Epidermal melanocyte (primary cell): ENCODE measurements around the gene GNG11.

Experiments
- DNase-seq: peaks from one replicate; pipeline ENCODE4 v3.0.0; 2011; ENCODE audit warnings: low spot score; ENCODE audit not compliant: insufficient read length

Gene GNG11

DNA sequence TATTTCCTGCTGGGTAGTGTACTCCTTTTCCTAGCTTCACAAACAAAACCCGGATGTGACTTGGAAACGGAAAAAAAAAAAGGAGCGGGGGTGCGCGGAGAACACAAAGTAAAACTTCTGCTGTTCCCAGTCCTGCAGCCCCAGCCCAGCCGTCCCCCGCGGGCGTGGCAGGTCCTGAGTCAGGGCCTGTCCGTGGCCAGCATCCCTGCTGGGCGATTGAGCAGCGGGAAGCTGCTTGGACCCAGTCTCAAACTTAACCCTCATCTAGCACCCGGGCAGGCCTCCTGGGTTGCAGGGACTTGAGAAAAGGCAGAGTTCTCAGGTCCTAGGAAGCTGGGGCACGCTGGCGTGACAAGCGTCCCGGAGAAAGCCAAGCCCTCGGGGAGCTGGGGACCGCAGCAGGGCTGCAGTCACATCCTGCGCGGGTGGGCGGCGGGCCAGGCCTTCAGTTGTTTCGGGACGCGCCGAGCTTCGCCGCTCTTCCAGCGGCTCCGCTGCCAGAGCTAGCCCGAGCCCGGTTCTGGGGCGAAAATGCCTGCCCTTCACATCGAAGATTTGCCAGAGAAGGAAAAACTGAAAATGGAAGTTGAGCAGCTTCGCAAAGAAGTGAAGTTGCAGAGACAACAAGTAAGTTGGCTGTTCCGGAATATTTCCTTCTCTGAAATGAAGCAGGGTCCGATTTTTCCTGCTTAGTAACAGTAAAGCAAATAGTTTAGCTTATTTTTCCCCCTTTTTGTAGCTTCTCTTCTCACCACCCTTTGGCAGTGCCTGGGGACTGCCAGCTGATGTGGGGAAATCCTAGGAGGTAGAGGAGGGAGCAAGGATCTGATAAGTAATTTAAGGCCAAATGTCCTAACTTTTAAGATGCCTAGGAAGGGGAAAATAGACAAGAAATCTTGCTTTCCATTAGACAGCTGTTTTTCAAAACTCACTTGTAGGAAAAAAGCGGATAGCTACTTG, at the start of gene GNG11:
Gene GNG11, plus strand, starts transcription at position 129 of the 960 bp plus-strand sequence. Its CDS starts 403 bp downstream, at position 532.
- no peak for DNase-seq

DNA sequence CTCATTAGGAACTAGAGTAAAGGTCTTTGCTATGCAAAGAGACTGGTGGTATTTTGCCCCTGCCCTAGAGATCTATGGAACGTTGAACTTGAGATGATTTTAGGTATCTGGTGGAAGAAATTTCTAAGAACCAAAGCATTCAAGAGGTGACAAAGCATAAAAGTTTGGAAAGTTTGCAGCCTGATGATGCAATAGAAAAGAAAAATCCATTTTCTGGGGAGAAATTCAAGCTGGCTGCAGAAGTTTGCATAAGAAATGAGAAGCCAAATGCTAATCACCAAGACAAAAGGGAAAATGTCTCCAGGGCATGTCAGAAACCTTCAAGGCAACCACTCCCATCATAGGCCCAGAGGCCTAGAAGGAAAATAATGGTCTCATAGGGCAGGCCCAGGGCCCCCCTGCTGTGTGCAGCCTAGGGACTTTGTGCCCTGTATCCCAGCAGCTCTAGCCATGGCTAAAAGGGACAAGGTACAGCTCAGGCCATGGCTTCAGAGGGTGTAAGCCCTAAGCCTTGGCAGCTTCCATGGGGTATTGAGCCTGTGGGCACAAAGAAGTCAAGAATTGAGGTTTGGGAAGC, 47.4 kb upstream of the GNG11 start:
- DNase-seq, result no peak

DNA sequence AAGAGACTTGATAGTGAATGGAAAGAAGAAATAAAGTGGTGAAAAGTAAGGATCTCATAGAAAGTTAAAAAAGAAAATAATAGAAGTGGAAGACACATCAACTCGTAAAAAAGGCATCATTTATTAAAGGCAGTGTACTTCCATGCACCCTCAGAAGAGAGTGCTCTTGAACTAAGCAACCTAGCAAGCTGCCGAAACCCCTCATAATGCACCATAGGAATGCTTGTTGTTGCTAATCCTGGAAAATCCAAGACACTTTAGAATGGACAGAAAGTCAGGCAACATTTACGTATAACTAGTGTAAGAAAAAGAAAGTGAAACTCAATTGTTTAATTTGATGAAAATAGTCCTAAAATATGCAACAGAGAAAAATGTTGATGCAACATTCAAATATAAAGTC, 43.8 kb upstream of the GNG11 start:
- no peak for DNase-seq

DNA sequence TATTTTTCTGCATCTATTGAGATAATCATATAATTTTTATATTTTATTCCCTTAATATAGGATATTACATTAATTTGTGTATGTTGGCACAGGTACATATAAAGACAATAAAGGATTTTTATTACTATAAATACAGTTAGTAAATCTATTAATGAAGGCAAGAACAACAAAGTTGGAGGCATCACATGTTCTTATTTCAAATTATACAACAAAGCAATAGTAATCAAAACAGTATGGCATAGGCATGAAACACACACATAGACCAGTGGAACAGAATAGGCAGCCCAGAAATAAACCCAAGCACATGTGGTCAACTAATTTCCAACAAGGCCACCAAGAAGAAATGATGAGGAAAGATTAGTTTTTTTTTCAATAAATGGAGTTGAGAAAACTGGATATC, 42.2 kb upstream of the GNG11 start:
- no peak for DNase-seq

DNA sequence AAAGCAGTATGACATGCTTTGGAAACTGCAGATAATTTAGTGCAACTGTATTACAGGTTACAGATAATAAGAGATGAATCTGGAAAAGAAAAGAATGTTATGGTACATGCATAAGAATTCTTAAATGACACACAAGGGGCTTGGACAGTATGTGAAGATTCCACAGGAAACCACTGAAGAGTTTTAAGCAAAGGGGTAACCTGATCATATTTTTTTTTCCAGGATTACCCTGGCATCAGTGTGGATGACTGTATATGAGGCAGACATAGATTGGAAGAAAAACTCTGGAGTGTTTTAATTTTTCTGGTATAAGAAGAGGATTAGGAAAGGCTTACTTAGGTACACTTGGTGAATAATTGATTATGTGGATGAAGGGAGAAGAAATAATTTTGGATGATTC, 39.1 kb upstream of the GNG11 start:
- no peak for DNase-seq

DNA sequence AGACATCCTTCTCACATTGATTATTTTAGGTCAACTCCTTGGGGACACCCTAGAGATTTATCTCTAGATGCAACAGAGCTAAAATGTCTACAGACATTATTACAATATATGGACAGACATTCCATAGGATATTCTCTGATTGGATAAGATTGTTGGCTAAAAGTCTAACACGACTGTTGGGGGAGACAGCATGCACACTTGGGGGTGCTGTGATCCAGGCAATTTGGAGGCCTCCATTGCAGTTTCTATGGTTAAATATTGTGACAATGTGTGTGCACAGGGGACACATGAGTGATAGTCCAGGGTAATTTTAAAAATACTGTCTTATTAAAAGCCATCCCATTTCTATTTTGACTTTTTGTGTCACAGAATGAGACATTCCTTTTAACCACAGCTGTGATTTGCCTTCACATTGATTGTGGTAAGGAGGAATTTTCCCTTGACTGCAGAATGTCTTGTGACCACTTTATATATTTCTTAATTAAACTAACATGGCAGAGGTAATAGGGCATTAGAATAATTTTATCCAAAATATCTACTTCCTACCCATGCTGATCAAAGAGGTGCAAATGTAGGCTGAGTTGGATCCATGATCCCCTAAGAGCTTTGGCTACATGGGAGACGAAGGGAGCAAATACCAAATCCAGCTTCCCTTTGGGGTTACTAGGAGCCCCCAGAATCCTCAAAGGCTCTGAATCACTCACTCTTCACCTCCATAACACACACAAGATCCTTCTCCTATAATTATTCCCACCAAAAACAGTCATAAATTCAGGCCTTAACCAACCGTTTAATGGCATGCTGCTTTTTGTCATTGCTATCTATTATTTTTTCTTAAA, 38.2 kb upstream of the GNG11 start:
- DNase-seq, result no peak

DNA sequence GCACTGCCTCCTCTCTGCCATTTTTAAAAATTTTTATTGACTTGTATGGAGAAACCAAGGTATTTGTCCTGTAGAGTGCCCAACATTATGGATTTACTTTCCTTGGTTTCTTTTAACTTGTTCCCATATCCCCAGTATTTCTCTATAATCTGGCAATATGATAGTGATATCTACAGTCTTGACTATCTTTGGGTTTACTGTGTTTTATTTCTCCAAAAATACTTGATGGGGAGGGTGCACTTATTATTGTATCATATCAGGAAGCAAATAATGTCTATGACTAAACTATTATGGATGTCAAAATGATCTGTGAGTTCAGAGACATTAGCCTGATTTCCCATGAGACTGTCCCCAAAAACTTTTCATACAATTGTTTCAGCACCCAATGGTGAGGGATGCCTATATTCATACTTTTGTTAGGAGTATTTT, 37.6 kb upstream of the GNG11 start:
- DNase-seq, result no peak

DNA sequence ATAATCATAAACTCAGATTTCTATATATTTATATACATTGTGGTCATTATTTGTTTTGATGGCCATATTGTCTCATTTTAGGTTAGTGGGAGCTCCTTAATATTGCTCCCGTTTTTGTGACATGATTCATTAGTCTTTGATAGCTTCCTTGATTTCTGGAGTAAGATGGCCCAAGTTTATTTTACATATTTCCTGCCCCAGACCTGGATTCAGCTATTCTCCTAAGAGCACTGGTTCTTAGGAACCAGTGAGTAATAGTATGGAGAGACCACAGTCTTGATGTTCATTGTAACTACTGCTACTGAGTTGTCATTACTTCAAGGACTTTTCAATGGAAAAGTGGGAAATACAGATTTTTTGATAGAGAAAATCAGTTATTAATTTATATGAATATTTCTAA, 37.0 kb upstream of the GNG11 start:
- DNase-seq, result no peak

DNA sequence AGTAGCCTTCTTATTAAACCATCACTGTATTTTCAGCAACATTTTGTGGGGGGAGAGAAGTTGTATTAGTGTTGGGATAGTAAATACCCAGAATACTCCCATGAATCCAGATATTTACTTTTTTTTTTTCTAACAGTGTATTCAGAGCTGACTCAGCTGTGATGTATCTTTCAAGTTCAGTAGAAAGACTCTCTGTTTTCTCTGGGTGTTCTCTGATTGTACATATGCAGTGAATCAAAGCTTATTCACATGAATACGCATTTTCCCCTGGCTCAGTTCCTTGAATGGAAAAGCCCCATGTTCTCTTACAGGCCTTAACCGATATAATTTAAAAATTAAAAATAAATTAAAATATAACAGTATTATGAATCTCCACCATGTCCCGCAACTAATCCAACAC, 32.3 kb upstream of the GNG11 start:
- DNase-seq, result no peak

DNA sequence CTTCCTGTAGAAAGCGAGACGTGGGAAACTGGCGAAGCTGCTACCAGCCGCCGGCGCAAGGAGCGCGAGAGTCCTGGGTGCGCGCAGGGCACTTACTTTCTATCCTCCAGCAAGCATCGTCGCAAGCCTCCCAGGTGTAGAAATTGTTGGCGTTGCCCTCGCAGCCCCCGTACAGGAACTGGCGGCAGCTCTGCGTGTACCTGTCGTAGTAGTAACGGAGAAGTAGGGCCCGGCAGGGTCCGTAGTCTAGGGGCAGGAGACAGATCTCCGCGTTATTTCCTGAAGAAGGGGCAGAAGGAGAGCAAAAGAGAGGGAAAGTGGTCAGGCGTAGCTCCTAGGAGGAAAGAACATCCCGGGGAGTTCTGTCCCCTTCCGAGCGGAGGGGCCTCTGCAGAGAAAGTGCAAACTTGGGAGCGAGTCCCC, 31.5 kb upstream of the GNG11 start:
- DNase-seq, result no peak

DNA sequence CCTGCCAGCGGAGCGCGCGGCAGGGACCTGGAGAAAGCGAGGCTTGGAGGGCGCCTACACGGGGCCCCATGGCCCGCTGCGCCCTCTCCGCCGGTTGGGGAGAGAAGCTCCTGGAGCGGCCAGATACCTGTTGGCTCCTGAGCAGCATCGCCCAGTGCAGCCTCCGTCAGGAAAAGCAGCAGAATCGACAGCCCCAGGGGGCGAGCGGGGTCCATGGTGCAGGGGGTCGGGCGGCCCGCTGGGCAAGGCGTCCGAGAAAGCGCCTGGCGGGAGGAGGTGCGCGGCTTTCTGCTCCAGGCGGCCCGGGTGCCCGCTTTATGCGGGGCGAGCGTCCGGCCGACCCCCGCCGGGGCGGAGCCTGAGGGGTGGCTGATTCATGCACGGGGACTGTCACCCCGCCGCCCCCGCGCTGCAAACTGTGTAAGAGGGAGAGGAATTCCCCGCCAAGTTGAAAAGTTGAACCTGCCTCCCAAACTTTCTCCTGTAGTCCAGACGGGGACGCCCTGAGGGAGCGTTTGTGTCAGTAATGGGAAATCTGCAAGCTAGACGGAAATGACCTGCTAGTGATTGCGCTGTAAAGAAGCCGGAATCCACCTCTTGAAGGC, 31.0 kb upstream of the GNG11 start, which contains the start of gene TFPI2:
Gene TFPI2, minus strand, starts transcription at position 290 of the 605 bp plus-strand sequence. Its CDS starts 75 bp downstream, at position 215.
- no peak for DNase-seq

DNA sequence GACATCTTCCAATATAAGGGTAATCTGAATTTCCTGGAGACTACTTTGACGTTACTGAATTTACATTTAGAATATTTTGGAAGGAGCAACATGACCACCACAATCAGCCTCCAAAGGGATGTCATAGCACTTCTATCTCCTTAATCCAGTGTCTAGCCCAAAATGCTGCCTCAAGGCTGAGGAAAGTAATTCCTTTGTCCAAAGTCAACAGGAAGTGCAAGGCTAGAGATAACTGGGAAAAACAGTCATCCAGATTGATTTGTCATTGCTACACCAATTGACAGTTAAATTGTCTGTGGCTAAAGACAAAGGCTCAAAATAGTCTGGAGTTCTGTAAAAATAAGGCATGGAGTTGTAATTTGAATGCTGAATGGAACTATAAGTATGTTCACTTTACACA, 27.1 kb upstream of the GNG11 start:
- DNase-seq, result no peak

DNA sequence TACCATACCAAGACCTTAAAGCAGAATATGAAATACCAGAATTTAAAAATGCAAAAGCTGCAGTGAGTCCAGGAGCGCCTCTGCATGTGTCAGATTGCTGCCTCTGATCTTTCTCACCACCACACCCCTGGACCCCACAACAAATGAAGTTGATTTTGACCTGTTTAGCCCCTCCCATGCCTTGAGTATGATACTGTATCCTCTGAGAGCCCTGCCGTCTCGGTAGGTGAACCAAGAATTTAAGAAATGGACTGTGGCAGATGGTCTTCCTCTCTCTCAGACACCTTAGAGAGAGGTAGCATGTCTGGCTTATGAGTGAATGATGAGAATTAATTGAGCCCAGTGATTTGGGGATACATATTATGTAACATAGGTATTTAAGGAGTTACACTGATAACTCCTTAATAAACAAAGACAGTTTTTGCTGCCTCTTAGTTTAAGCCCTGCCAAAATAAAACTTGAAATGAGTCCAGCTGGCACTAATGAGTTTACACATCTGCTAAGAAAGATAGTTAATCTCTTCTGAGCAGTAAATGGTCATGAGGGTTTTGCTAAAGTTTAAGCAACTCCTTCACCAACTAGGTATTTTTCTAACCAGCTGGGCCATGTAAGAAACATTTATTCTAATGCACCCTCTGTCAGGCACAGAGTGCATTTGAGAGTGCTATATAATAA, 26.4 kb upstream of the GNG11 start:
- no peak for DNase-seq

DNA sequence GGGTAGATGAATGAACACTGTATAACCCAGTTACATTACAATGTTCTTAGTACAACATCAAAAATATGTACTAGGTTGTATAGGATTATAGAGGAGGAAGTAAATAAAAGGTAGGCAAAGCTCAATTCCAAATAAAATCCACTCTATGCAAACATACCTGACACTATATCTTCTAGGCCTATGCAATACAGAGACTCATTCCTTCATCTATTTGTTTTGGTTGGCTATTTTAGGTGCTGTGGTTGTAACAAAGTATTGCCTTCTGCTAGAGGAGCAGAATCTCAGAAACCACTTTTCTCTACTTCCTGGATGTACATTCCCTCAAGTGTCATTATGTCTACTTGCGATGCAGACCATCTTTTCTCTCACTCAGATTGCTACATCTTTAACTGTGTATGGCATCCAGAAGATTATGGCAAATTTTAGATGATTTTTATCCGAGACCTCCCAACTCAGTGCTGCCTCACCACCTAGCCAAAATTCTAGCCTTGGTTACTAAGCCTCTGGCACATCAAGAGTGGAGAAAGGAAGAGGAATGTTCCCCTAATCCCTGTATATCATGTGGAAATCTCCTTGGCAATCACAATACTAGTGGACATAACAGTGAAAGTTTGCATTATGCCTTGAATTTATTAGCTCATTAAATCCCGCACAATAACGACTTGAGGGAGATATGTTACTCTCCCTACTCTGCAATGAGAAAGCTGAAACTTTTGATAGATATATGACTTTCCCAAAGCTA, 25.5 kb upstream of the GNG11 start:
- no peak for DNase-seq

DNA sequence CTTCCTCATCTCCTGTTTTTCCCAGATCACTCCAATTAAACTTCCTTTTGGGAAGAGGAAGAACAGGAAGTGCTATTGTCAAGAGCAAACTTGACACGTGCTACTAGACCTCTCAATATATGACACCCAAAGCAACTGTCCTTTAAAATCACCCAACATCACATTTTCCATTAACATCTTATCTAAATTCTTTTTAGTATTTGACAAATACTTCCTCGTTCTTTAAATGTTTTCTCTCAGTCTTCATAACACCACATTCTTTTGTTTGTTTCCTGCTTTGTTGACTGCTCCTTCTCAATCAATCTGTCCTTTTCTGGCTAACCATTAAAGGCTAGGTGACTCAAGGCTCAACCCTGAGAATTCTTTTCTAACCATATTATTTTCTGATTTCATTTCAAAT, 23.9 kb upstream of the GNG11 start:
- no peak for DNase-seq

DNA sequence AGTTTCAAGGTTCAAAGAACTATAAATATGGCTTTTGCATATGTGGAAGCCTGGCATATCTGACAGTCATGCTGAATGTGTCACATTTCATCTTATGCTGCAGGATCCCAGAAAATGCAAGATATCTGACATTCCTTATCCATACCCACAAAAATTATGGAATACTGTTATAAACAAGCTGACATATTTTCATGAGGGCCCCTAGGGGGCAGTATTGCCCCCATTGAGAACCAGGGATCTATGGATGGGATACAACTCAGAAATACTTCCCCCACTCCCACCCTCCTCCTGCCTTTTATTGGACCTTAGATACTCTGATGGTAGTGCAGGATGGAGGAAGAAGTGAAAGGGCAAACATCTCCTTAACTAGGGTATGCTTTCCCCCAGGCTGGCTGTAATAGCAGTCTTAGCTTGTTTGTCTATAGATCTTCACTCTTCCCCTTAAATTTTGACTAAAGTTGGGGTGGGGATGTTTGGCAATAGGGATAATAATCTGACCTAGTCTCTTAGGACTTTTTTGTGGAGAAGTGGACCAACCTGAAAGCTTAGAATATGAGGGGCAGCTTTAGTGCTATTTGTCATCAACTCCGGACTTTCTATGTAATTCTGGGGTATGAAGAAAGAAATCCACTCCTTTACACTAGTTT, 18.6 kb upstream of the GNG11 start:
- DNase-seq, result no peak

DNA sequence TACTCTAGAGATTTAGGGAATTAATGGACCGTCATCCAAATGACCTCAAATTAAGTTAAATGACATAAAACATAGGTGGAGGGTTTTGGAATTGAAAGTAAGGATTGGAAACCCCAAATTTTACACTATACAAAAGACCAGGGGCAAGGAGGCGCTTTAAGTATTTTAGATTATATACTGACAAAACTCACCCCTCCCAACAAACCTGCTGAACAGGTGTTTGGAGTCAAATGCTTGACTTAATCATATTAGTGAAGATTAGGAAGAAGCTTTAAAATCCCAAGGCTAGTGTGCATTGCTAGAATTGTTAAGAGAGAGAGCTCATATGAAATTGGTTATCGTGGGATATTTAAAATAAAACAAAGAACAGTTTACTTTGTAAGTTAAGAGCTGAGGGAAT, 15.3 kb upstream of the GNG11 start, which contains the start of gene GNGT1:
Gene GNGT1, plus strand, starts transcription at position 301 of the 400 bp plus-strand sequence. CDS start 180 bp downstream, outside the sequence.
- DNase-seq, result no peak

DNA sequence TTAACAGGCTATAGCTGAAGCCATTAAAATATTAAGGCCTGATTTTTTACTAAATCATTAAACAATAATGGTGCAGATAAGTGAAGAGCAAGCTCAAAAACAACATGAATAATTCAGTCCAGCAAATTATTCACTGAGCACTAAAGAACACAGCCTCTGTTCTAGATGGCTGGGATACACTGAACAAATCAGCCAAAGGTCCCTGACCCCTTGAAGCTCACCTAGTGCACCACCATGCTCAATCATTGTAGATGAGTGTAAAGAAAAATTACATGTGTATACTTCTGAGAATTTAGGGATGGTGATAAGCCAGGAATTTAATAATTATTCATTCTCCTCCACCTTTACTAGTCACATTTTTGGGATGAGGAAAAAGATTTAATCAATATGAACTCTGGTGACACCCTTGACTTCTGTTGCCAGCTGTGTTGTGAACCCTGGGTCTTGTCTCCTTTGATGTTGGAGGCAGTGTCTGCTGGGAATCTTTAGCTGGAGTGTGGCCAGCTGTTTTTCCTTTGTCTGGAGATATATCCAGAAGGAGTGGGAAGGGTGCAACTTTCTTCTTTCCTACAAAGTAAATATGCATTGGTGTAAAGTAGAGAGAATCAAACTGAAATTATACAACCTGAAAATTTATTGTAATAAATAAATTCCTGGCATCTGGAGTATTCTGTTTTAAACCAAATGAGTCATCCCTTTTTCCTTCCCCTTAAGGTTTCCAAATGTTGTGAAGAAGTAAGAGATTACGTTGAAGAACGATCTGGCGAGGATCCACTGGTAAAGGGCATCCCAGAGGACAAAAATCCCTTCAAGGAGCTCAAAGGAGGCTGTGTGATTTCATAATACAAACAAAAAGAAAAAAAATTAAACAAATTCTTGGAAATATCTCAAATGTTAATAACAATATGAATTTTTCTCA, 11.2 kb upstream of the GNG11 start:
- DNase-seq, result no peak
